Measurements from ENCODE around the gene SHH.

GRCh38 chr7:155860461-155860839 is 48.2 kb upstream of the SHH start:
- TF ChIP-seq TAF1 (IDR thresholded peaks at IDR 0.05; ENCODE audit: low read depth, low read length) (no peak), POLR2A (IDR thresholded peaks at IDR 0.05; ENCODE audit: low read depth, low read length) (no peak), POLR2AphosphoS5 (IDR thresholded peaks at IDR 0.05; ENCODE audit: low read depth, low read length) (no peak), SPI1 (IDR thresholded peaks at IDR 0.05; ENCODE audit: low read depth, low read length) (no peak), POU2F2 (IDR thresholded peaks at IDR 0.05; ENCODE audit: low read depth, low read length) (no peak)

Data from GM12891 (cell line).